HEK293 (cell line): ENCODE measurements around the gene IFT27.

Experiments
- CTCF ChIP-seq: fragments of 450-650 bp; formaldehyde crosslinking; IDR thresholded peaks from 2 replicates; pipeline ENCODE4 v1.5.1; 2016; ENCODE audit warnings: missing biosample characterization, missing genetic modification characterization
- TRIM28 ChIP-seq: IDR thresholded peaks from 2 replicates; pipeline ENCODE4 v1.6.1; 2011; ENCODE audit warnings: low read length, control low read depth, borderline replicate concordance
- ZBTB6 ChIP-seq: fragments of 450-650 bp; formaldehyde crosslinking; IDR thresholded peaks from 2 replicates; pipeline ENCODE4 v1.5.1; 2017; ENCODE audit warnings: missing biosample characterization, missing genetic modification characterization
- ZNF449 ChIP-seq: fragments of 450-650 bp; formaldehyde crosslinking; IDR thresholded peaks from 2 replicates; pipeline ENCODE4 v1.5.1; 2017; ENCODE audit warnings: missing biosample characterization, mild to moderate bottlenecking, missing genetic modification characterization, moderate library complexity
- ZNF670 ChIP-seq: fragments of 450-650 bp; formaldehyde crosslinking; IDR thresholded peaks from 2 replicates; pipeline ENCODE4 v1.5.1; 2016; ENCODE audit warnings: missing biosample characterization, missing genetic modification characterization, low read depth

- TF ChIP-seq ZNF670 (tag by site-specific recombination) (no peak), CTCF (no peak), ZBTB6 (tag by site-specific recombination) (no peak), ZNF449 (tag by site-specific recombination) (no peak), TRIM28 (no peak)
Observed at GRCh38 chr22:36734171-36735058, 41.5 kb downstream of the IFT27 start.
